GM23338 (cell line): ENCODE data around the gene RASSF10. TPM values are rescaled to one million over a fixed set of nuclear protein-coding genes. Genes with fewer than 3 reads are reported as not detected.

ENCODE experiments used
- ATAC-seq: fragments of 200-7000 bp; cut with Tn5 transposase; 3 replicates; pipeline ENCODE4 v1.9.1; 2020
- DNase-seq: peaks from one replicate; pipeline ENCODE4 v3.0.0-alpha.2; 2015; ENCODE audit warnings: low spot score
- H2AFZ ChIP-seq: fragments of 200-600 bp; sonication (generic); 2 replicates; pipeline ENCODE4 v1.8.0; 2016; ENCODE audit warnings: antibody characterized with exemption, mild to moderate bottlenecking, moderate library complexity
- H3F3A ChIP-seq: fragments of 200-600 bp; sonication (generic); replicated peaks from 2 replicates; pipeline ENCODE4 v1.8.0; 2017; ENCODE audit warnings: antibody characterized with exemption, mixed run types, low read depth
- H3K27ac ChIP-seq: fragments of 200-600 bp; sonication (generic); 2 replicates; pipeline ENCODE4 v1.6.1; 2016; ENCODE audit warnings: low read depth
- H3K27me3 ChIP-seq: fragments of 200-600 bp; sonication (generic); 2 replicates; pipeline ENCODE4 v1.8.0; 2016; ENCODE audit warnings: mild to moderate bottlenecking, mixed run types, moderate library complexity; ENCODE audit not compliant: insufficient read depth
- H3K36me3 ChIP-seq: fragments of 200-600 bp; sonication (generic); 2 replicates; pipeline ENCODE4 v1.8.0; 2016; ENCODE audit warnings: mild to moderate bottlenecking; ENCODE audit not compliant: insufficient read depth
- H3K4me1 ChIP-seq: fragments of 200-600 bp; sonication (generic); 2 replicates; pipeline ENCODE4 v1.8.0; 2016; ENCODE audit warnings: mild to moderate bottlenecking, moderate library complexity; ENCODE audit not compliant: insufficient read depth
- H3K4me2 ChIP-seq: fragments of 200-600 bp; sonication (generic); 2 replicates; pipeline ENCODE4 v1.7.1; 2017; ENCODE audit warnings: mixed run types
- H3K4me3 ChIP-seq: fragments of 200-600 bp; sonication (generic); 2 replicates; pipeline ENCODE4 v1.6.1; 2016; ENCODE audit warnings: mixed run types
- H3K79me2 ChIP-seq: fragments of 200-600 bp; sonication (generic); replicated peaks from 2 replicates; pipeline ENCODE4 v1.8.0; 2017; ENCODE audit warnings: mild to moderate bottlenecking; ENCODE audit not compliant: insufficient read depth
- H3K9me2 ChIP-seq: fragments of 200-600 bp; sonication (generic); 2 replicates; pipeline ENCODE4 v1.8.0; 2017; ENCODE audit not compliant: insufficient read depth
- H4K20me1 ChIP-seq: fragments of 200-600 bp; sonication (generic); replicated peaks from 2 replicates; pipeline ENCODE4 v1.8.0; 2017; ENCODE audit warnings: mild to moderate bottlenecking; ENCODE audit not compliant: insufficient read depth
- H3K27ac Mint-ChIP-seq: 2 replicates; pipeline ENCODE4 v1.8.0; 2020; ENCODE audit warnings: inconsistent platforms, mild to moderate bottlenecking, moderate library complexity, mixed read lengths
- H3K27me3 Mint-ChIP-seq: 3 replicates; pipeline ENCODE4 v1.8.0; 2022; ENCODE audit warnings: low read depth, mild to moderate bottlenecking, moderate library complexity, mixed read lengths, inconsistent platforms; ENCODE audit not compliant: insufficient read depth, poor library complexity
- H3K36me3 Mint-ChIP-seq: 3 replicates; pipeline ENCODE4 v1.8.0; 2021; ENCODE audit warnings: low read depth, mild to moderate bottlenecking, inconsistent platforms, moderate library complexity, mixed read lengths
- H3K4me1 Mint-ChIP-seq: 3 replicates; pipeline ENCODE4 v1.8.0; 2020; ENCODE audit warnings: mild to moderate bottlenecking, inconsistent platforms, mixed read lengths
- H3K4me3 Mint-ChIP-seq: 3 replicates; pipeline ENCODE4 v1.8.0; 2021; ENCODE audit warnings: moderate library complexity, mild to moderate bottlenecking, inconsistent platforms, mixed read lengths
- H3K9me3 Mint-ChIP-seq: 3 replicates; pipeline ENCODE4 v1.8.0; 2020; ENCODE audit warnings: moderate library complexity, mild to moderate bottlenecking, inconsistent platforms, mixed read lengths
- CREB1 ChIP-seq: fragments of 250-450 bp; sonication (Bioruptor Pico); IDR thresholded peaks from 2 replicates; pipeline ENCODE4 v1.5.0; 2020; ENCODE audit warnings: low read depth, mild to moderate bottlenecking, moderate library complexity
- CTCF ChIP-seq, 2 experiments: fragments of 200-600 bp in 1 of 2; sonication (generic) in 1 of 2; conservative IDR thresholded peaks; 2 replicates each; pipeline versions ENCODE4 v1.5.1 to v1.6.1; 2016 to 2017; ENCODE audit warnings: antibody characterized with exemption in 2 of 2, low read depth in 2 of 2, mild to moderate bottlenecking in 2 of 2, moderate library complexity in 1 of 2
- ETS1 ChIP-seq: IDR thresholded peaks from 2 replicates; pipeline ENCODE4 v1.6.1; 2016; ENCODE audit warnings: antibody characterized with exemption
- EZH2 ChIP-seq: fragments of 200-600 bp; sonication (generic); IDR thresholded peaks from one replicate; pipeline ENCODE4 v1.8.0; 2017; ENCODE audit warnings: antibody characterized with exemption, mild to moderate bottlenecking, low read depth; ENCODE audit not compliant: unreplicated experiment
- EZH2phosphoT487 ChIP-seq: fragments of 200-600 bp; sonication (generic); IDR thresholded peaks from one replicate; pipeline ENCODE4 v1.8.1; 2018; ENCODE audit warnings: antibody characterized with exemption; ENCODE audit not compliant: unreplicated experiment
- JUNB ChIP-seq: IDR thresholded peaks from one replicate; pipeline ENCODE4 v1.6.1; 2016; ENCODE audit warnings: antibody characterized with exemption; ENCODE audit not compliant: unreplicated experiment
- NANOG ChIP-seq: IDR thresholded peaks from 2 replicates; pipeline ENCODE4 v1.6.1; 2016; ENCODE audit warnings: antibody characterized with exemption, borderline replicate concordance
- POLR2AphosphoS5 ChIP-seq: IDR thresholded peaks from 2 replicates; pipeline ENCODE4 v1.6.1; 2016; ENCODE audit warnings: antibody characterized with exemption, low read depth
- REST ChIP-seq: IDR thresholded peaks from one replicate; pipeline ENCODE4 v1.6.1; 2018; ENCODE audit warnings: antibody characterized with exemption; ENCODE audit not compliant: unreplicated experiment
- STAT1 ChIP-seq: IDR thresholded peaks from one replicate; pipeline ENCODE4 v1.6.1; 2016; ENCODE audit warnings: antibody characterized with exemption; ENCODE audit not compliant: unreplicated experiment
- ZNF114 ChIP-seq: fragments of 250-450 bp; sonication (Bioruptor Pico); IDR thresholded peaks from 2 replicates; pipeline ENCODE4 v1.5.0; 2020; ENCODE audit warnings: mild to moderate bottlenecking, moderate library complexity
- ZNF331 ChIP-seq: fragments of 250-450 bp; sonication (Bioruptor Pico); IDR thresholded peaks from 2 replicates; pipeline ENCODE4 v1.5.0; 2020; ENCODE audit warnings: low read depth, mild to moderate bottlenecking, moderate library complexity
- ZNF462 ChIP-seq: fragments of 250-450 bp; sonication (Bioruptor Pico); IDR thresholded peaks from 2 replicates; pipeline ENCODE4 v1.5.0; 2020; ENCODE audit warnings: mild to moderate bottlenecking, moderate library complexity
- polyA plus RNA-seq: library from polyadenylated mRNA; unstranded; fragments of >200 nt; fragmentation: Nextera tagmentation; extraction: Ambion mirVana; gene quantifications from 2 replicates; pipeline ENCODE4 v1.2.1, GENCODE V29; 2016
- total RNA-seq: library from RNA; depleted of rRNA; stranded (reverse); fragments of >200 nt; shearing (Covaris generic); gene quantifications from 2 replicates; pipeline ENCODE4 v1.2.3, GENCODE V29; 2014

RASSF10 gene
- total and polyA plus RNA-seq, 2 experiments from 2014 or later, result 0.13 to 1.8 TPM

- TF ChIP-seq STAT1, result no peak
- TF ChIP-seq REST, result no peak
- TF ChIP-seq CREB1 (CRISPR knock-in tag), result no peak
- no peak for TF ChIP-seq ETS1
- TF ChIP-seq ZNF331 (CRISPR knock-in tag), result no peak
- no peak for TF ChIP-seq EZH2phosphoT487
- TF ChIP-seq ZNF114, result no peak
- TF ChIP-seq JUNB, result no peak
- TF ChIP-seq EZH2, result no peak
- no peak for TF ChIP-seq POLR2AphosphoS5
- no peak for TF ChIP-seq CTCF (conservative IDR thresholded peaks at IDR 0.05; ENCODE audit: low read depth in 2 of 2)
- no peak for TF ChIP-seq NANOG
- no peak for TF ChIP-seq ZNF462 (CRISPR knock-in tag)
- Histone ChIP-seq H4K20me1 (no peaks in the 10 kb centered on the region), H3K9me2 (no peaks in the 10 kb centered on the region), H3K4me1 (no peaks in the 10 kb centered on the region), H2AFZ (no peak overlapping the region), H3F3A (no peaks in the 10 kb centered on the region), H3K79me2 (no peaks in the 10 kb centered on the region), H3K27me3 (no peaks in the 10 kb centered on the region), H3K36me3 (no peaks in the 10 kb centered on the region), H3K4me2 (no peak overlapping the region), H3K27ac (no peak overlapping the region), H3K4me3 (no peak overlapping the region)
- Mint-ChIP-seq H3K4me3 (no peak overlapping the region), H3K27ac (no peak overlapping the region), H3K9me3 (no peaks in the 10 kb centered on the region), H3K4me1 (no peaks in the 10 kb centered on the region; the same call in 2 of the 3 replicates), H3K36me3 (no peaks in the 10 kb centered on the region), H3K27me3 (peaks cover 7% of the 10 kb centered on the region)
- no peak for ATAC-seq
- DNase-seq, result no peak
Measured at GRCh38 chr11:12963051-12963450, 46.1 kb upstream of the RASSF10 start.
